HS-5 (cell line): ENCODE data around the gene EGLN3.

Experiments
- DNase-seq: peaks from one replicate; pipeline ENCODE4 v3.0.0-alpha.2; 2012; ENCODE audit warnings: low read depth

EGLN3 gene

DNA sequence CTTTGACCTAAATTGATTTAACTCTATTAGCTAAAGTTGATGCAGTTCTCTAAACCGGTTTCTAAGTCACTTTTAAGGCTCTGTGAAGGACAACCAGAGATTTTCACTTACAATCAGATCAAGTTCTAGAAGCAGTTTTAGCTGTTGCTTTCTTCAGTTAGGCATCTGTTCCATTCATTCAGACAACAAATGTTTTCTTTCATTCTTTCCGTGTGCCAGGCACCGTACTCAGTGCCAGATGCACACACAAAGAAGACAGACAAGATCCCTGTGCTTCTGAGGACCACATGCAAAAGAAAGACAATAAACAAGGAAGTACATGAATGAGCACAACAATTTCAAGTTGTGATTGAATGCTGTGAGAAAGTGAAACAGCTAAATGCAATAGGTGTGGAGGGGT is 11.1 kb upstream of the EGLN3 start:
- DNase-seq = no peak

DNA sequence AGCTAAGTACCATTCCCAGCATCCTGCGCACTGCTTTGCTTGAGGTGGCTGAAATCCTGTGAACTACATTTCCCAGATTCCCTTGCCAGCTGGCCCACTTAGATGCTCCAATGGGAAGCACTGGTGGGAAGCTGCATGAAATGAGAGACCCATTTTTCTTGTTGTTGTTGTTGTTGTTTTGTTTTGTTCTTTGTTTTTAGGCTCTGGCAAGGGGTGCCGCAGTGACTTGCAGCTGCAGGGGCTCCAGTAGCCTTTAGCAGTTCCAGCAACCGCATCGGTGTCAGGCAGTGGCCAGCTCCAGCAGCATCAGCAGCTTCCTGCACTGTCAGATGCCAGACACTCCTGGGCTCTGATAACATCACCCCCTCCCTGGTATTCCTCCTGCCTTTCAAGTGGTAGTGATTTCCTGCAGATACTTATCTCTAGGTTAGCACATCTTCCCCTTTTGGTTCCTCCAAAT is 8.8 kb upstream of the EGLN3 start:
- DNase-seq = no peak

DNA sequence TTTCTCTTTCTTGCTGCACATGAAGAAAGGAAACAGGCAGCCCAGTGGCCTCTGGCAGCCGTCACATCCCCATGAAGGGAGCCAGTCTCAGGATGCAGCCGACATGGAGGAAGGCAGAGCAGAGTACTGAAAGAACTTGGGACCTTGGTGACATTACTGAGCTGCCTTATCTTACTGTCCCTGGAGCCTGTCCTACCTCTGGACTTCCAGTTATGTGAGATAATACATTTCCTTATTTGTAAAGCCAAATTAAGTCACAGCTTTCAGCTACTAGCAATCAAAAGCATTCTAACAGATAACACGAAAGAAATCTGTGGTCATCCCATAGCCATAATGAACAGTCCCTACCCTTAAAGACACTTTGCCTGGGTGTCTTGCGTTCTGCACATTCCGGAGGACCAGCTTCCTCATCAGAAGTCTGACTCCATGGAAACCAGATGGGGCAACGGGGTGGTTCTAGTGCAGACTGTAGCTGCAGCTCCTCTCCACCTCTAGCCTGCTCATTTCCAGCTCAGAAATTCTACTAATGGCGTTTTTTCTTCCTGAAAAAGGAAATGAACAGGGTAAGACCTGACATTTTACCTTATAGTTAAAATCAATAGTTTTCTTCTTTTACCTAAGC is 7.8 kb upstream of the EGLN3 start:
- DNase-seq = no peak

DNA sequence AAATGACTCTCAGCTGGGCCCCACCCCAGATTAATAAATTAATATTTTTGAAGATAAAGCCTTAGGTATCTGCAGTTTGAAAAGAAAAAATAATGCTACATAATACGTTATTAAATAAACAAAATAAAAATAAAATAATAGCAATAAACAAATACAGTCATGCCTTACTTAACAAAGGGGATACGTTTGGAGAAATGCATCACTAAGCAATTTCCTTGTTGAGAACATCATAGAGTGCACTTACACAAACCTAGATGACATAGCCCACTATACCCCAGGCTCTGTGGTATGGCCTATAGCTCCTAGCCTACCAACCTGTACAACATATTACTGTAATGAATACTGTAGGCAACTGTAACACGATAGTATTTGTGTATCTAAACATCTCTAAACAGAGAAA is 7.1 kb upstream of the EGLN3 start:
- no peak for DNase-seq

DNA sequence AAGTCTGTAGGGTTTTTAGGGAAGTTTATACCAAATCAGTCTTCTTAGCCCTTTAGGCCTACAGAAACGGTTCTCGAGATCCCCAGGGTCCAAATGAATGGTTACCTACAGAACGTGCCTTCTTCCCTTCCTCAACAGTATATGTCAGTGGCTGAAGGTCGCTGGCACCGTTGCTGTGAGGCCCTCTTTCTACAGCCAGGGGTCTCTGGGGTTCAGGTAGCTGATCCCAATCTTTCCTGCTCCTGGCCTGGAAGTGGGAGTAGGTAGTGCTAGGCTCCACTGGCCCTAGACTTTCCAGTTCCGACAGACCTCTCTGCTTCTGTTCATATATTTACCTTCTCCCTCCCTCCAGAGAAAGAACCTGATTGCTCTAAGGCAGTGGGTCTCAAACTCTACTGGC is 6.4 kb upstream of the EGLN3 start:
- no peak for DNase-seq

DNA sequence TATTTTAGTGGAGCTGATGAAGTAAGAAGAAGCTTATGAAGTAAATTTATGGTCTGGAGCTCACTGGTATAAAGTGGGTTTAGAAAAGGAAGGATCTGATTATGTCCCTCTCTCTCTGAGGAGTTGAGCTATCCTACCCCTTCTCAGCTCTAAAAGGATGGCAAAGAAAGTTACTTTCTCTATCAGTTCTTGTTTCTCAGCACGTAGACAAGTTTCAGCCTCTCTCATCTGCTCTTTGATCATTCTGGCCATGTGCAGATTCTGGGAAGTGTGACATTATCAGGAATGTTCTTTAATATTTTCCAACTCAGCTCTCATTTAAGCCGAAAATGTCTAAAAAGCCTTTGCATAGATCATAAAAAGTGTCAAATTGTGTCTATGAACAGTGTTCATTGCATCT is 5.8 kb upstream of the EGLN3 start:
- no peak for DNase-seq

DNA sequence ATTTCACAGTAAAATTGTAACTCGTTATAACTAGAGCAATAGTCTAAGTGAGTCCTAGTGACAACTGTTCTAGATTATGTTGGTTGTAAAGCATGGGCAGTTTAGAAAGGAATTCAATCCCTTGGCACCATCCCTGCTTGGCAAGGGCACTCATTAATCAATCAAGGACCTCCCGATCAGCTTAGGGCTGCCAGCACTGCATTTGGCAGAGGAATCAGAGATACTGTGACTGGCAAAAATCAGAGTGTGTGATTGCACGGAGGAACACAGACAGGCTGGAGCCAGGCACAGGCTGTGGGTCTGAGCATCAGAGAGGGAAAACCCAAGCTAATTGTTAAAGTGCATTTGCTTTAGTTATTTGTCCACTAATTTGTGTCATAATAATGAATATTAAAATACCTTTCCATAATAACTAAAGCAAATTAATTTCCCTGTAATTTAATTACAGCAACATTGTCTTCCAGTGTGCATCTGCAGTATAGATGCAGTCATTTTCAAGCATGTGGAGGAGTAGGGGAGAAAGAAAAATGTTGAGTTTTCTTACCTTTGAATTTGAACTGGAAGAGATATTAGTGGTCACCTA is 3.2 kb upstream of the EGLN3 start:
- no peak for DNase-seq

DNA sequence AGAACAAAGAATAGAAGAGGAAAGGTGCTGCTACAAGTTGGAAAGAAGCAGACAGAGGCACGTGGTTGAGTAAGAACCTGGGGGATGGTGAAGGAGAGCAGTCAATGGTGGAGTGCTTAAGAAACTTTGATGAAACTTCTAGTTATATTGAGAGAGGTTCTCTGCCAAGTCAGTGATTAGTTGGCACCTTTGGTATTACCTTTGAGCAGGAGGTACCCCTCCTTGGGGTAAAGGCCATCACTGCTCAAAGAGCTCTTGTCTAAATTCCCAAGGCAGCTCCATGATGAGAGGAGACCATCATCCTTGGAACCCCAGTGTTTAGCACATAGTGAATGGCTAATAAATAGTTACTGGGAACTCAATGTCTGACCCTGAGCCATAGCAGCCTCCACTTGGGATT is 1.7 kb upstream of the EGLN3 start:
- DNase-seq = no peak

DNA sequence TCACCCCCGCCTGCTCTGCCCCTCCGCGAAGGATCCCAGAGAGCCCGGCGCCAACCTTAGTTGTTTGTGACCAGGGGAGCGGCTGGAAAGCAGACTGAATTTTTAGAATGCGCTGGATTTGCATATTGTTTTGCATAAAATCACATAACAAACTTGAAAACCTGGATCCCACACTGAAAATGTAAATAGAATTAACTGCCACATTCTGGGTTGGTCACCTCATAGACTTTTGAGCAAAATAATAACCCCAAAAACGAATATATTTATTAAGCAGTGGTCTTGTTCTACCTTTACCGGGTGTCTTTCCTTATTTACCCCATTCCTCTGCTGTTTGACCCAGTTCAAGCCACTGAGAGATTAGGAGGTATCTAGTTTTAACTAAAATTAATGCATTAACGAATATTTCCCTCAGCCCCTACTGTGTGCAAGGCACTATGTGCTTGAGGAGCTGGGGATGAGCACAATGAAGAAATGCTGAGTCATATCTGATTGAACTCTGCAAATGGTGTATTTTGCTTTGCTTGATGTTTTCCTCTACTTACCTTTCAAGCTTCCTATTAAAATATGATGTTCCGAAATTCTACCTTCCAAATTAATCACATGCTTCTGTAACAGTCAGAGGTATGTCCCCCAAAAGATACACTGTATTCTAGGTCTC is 438 bp upstream of the EGLN3 start:
- DNase-seq = no peak

DNA sequence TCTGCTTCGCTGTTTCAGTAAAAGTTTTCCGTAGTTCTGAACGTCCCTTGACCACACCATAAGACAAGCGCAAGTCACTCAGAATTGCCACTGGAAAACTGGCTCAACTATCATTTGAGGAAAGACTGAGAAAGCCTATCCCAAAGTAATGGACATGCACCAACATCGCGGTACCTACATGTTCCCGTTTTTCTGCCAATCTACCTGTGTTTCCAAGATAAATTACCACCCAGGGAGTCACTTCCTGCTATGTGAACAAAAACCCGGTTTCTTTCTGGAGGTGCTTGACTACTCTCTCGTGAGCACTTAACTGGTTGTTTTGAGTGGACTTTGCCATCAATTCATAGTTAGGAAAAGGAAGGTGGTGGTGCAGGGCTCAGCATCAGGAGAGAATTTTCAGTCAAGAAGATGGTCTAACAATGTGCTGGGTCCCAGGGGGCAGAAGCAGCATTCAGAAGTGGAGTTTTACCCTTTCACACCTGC is 1.4 kb downstream of the EGLN3 start:
- no peak for DNase-seq

DNA sequence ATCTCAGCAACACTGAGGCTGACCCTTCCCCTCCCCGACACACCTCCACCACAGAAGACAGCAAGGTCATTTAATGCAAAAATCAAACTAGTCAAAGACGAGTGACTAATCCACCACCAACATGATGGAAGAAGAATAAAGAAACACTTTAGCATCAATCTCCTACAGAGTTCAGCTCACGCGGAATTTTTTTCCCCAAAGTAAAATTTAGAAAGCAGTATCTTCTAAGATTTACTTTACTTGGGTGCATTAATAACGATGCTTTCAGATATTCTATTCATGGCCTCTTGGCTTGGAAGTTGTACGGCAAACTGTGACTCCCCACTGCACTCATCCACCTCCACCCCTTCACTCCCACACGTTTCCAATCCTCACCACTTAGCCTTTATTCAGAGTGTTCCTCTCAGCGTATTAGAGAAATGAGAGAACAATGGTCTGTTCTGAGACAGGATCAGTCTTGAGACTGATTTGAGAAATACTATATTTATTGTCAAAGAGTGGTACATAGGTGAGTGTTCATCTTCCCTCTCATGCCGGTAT is 1.9 kb downstream of the EGLN3 start:
- DNase-seq = no peak

DNA sequence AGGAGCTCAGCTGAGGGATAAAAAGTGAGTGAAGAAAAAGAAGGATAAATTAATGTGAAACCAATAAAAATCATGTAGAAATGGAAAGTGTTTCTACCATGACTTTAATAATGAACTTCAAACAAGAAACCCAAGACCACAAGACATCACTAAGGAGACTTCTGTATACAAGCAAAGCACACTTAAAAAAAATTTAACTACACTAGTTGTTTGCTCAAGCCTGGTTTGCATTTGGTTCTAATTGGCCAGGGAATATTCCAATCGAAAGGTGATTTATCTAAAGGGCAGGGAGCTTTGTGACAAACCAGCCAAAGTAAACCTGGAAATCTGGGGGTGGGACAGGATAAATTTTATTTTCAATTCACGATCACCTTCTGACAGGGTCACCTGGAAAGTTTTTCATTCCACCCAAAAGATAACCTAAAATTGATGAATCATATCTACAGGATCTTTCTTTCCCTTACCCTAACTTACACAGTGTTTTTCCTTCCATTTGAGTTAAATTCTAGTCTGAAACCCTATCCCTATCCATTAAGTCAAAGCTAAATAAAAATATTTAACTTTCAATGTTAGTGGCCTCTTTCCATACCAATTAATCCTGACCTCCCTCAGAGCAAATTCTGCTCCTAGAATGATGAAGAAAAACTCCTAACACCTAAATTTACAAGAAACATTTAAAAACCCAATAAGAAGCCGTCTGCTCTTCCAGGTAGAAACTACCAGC is 2.6 kb downstream of the EGLN3 start:
- no peak for DNase-seq

DNA sequence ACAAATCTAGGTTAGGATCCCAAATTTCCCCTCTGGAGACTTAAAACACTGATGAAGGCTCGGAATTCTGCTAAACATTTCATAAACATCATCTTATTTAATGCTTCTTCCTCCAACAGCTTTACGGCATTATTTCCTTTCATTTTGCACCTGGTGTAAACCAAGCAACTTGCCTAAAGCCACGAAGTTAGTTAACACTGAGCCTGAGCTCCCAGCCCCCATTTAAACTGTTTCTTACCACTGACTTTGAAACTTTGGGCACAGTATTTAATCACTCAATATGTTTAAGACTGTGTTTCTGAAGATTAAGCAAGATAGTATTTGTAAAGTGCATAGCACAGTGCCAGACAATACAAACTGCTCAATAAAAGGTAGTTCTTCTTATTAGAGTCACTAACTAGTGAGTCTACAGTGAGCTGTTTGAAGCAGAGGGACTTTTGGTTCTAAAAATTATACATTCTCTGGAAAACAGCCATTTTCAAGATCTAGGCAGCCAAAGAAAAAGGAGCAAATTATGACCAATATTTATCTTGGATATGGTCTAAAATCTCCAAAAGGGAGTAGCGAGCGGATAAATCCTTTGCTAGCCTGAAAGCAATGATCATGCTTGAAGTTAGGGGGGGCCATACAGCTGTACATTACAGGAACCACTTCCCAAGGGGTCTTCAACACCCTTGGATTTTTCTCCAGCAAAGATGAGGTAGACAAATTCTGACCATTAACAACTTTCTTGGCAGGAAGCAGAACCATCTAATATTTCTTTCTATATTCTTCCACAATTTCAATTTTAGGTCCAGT is 4.0 kb downstream of the EGLN3 start:
- DNase-seq = no peak

DNA sequence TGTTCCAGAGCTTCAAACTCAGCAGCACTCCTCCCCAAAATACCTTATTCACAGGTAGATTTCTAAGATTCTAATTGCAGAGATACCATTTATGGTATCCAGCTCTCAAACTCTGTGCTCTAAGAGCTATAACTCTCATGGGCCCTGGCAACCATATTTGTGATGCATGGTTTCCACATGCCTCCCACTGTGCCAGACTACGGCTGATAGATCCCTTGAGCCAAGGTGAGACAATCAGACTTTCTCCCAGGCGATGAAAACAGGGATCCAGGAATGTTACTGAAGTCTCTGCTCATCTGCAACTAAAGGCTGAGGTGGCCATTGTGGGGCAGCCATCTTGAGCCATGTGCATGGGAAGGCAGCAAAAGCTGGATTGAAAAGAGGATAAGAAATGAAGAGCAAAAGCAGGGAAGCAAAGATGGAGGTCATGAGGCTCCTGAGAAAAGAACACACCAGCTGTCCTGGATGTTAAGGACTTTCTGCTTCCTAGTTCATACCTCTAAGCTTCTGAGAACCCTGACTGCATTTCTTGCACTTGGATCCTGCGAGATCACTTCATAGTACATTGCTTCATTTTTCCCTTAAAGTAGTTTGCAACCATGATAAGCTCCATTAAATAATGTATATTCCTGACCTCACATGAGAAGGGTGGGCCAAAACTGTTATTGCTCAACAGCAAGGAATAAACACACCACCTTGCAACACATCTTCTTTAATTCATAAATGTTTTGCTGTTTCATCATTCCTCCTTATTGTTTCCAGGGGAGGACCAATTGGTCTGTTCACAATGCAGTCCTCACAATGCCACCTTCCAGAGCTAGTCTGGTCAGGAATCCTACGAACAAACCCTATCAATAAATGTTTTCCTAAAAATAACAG is 5.4 kb downstream of the EGLN3 start:
- no peak for DNase-seq

DNA sequence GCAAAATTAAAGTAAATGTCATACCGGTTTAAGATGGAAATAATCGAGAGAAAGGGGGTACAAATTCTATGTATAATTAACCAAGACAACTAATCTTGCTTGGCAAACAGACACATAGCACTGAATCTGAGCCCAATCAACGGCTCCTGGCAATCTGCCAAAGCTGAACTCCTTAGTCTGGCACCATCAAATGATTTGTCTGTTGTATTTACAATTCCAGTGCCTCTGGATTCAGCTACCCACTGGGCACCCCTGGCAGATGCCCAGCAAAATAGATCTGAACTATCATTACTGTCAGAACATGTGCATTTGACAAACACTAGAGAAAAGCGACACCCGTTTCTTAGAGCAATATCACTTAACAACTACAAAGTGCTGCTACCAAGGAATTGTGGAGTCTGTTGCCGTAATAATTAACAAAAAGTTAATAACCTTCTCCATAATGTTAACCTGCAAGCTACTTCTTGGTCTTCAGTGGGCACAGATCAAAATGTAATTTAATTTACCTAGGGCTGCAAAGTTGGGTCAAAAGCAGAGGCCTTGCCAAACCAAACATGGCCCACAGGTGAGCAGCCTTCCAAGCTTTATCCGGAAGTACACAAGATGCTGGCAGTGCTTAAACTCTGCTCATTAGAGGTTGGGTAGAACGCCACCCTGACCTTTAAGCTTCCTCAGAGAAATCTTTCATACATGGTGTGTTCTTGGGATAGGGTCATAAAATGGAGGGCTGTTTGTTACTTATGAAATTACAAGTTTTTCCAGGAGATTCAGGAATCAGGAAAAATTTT is 7.6 kb downstream of the EGLN3 start:
- no peak for DNase-seq

DNA sequence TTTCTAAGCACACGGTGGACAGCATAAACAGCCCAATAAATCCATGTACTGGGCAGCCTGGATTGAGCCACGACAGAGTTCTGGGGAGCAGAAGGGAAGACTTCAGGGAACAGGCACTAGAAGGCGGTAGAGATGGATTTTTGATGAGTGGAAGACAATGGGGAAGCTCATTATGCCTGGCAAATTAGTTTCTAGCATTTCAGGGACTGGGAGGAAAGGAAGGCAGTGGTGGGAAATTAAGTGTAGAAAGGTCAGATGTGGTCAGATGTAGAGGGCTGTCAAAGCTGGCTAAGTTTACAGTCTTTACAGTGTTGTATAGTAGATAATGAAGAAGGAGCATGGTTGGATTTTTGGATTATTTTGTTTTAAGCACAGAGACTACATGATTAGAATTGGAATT is 9.2 kb downstream of the EGLN3 start:
- DNase-seq = no peak

DNA sequence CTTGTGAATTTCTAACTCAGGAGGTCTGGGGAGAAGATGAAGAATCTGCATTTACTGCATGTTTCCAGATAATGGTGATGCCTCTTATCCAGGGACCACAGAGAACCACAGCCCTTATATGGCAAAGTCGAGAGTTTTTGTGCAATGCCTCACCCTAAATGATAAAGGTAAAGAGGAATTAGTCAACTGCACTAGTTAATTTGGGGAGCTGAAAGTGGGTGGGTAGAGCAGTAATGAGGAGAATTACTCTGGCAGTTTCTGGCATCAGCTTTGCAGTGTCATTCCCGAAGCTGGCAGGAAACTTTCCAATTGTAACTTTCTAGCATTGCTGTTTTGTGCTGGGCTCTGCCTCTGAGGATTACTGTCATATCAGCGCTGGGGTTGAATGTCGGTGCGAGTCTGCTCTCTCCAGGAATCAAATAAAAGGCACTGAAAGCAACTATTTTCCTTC is 10.3 kb downstream of the EGLN3 start:
- no peak for DNase-seq

DNA sequence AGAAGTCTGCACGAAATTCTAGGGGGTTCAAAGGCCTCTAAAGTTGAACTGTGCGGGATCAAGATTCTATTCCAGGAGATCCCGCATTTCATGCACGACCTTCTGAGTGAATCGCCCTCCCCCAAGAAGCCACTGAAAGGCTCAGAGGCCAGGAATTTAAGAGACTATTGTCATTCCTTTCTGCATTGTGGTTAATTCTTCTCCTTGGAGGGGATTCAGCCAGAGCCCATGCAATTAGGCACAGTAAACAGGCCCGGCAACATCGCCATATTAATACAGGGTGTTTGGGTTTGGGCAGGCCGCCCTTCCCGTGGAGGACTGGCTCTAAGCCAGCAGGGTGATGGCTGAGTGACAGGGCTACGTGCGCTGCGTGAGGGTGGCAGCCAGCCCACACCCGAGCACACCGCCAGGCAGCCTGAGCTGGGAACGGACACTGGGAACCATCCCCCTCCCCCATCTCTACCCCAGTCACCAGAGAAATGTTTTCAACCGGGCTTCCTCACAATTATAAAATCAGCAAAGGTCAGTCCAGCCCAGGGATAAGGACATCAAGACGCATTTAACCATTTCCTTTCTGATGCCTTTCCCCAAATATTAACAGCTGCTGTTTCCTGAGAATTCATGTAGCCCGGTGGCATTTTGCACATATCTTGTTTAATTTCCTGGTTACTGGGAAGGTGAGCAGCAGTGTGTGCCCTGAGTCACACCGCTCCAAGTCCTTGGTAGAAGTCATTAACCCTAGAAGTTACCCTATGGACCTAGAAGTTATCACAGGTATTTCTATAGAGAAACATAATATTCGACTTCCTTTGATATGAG is 12.5 kb downstream of the EGLN3 start:
- no peak for DNase-seq

DNA sequence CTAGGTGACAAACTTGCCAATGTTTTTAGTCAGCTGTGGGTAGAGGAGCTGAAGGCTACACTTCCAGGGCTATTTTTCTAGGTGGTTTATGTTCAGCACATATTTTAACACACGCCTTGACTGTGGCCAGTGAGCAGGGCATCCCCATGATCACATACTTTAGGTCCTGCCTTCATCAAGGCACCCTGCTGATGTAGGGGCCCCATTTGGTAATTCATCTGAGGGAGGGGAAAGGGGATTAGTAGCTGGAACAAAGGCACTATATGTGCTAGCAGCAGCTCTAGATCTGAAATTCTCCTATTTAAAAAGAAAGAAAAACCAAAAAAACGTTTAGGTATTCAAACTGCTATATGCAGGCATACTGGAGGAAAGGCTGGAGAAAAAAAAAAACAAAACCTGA is 14.5 kb downstream of the EGLN3 start:
- no peak for DNase-seq
